ENCODE data around the gene IL36RN.

Gene IL36RN

GRCh38 chr2:113058998-113059960 is at the start of gene IL36RN:
Gene IL36RN, plus strand, starts transcription at chr2:113059198. Its CDS starts 241 bp downstream, at chr2:113059439.
- no peak for DNase-seq (ENCODE audit: low read depth, low spot score)
- Histone ChIP-seq H3K9ac (ENCODE audit: insufficient read length) (no peak within 1 kb of the TSS), H3K4me3 (no peak within 1 kb of the TSS), H3K9me3 (ENCODE audit: low read depth, low read length) (no peaks in the 10 kb centered on the region), H3K27ac (no peak within 1 kb of the TSS), H3K36me3 (ENCODE audit: insufficient read depth, low read length) (no peaks in the 10 kb centered on the region)
- no peak for TF ChIP-seq EZH2 (IDR thresholded peaks at IDR 0.05)
- no peak for TF ChIP-seq FOXP2 (optimal IDR thresholded peaks at IDR 0.05; ENCODE audit: control extremely low read depth, extremely low read length, insufficient read depth)
- TF ChIP-seq POLR2AphosphoS5 (IDR thresholded peaks at IDR 0.05; ENCODE audit: borderline replicate concordance, low read depth, low read length): no peak

GRCh38 chr2:113009622-113010021 is 49.4 kb upstream of the IL36RN start:
- Histone ChIP-seq H3K36me3 (ENCODE audit: insufficient read depth, low read length) (no peaks in the 10 kb centered on the region), H3K27ac (no peak overlapping the region), H3K9ac (ENCODE audit: insufficient read length) (no peak overlapping the region), H3K4me3 (no peak overlapping the region), H3K9me3 (ENCODE audit: low read depth, low read length) (no peaks in the 10 kb centered on the region)
- DNase-seq (ENCODE audit: low read depth, low spot score): no peak
- TF ChIP-seq FOXP2 (optimal IDR thresholded peaks at IDR 0.05; ENCODE audit: control extremely low read depth, extremely low read length, insufficient read depth) (no peak), EZH2 (IDR thresholded peaks at IDR 0.05) (no peak), POLR2AphosphoS5 (IDR thresholded peaks at IDR 0.05; ENCODE audit: borderline replicate concordance, low read depth, low read length) (no peak)

GRCh38 chr2:113010088-113010487 is 48.9 kb upstream of the IL36RN start:
- TF ChIP-seq POLR2AphosphoS5 (IDR thresholded peaks at IDR 0.05; ENCODE audit: borderline replicate concordance, low read depth, low read length) (no peak), EZH2 (IDR thresholded peaks at IDR 0.05) (no peak), FOXP2 (optimal IDR thresholded peaks at IDR 0.05; ENCODE audit: control extremely low read depth, extremely low read length, insufficient read depth) (no peak)

GRCh38 chr2:113011108-113011507 is 47.9 kb upstream of the IL36RN start:
- Histone ChIP-seq H3K4me3 (no peak overlapping the region), H3K9me3 (ENCODE audit: low read depth, low read length) (no peaks in the 10 kb centered on the region), H3K27ac (no peak overlapping the region), H3K9ac (ENCODE audit: insufficient read length) (no peak overlapping the region), H3K36me3 (ENCODE audit: insufficient read depth, low read length) (no peaks in the 10 kb centered on the region)
- DNase-seq (ENCODE audit: low read depth, low spot score): no peak
- TF ChIP-seq EZH2 (IDR thresholded peaks at IDR 0.05) (no peak), FOXP2 (optimal IDR thresholded peaks at IDR 0.05; ENCODE audit: control extremely low read depth, extremely low read length, insufficient read depth) (no peak), POLR2AphosphoS5 (IDR thresholded peaks at IDR 0.05; ENCODE audit: borderline replicate concordance, low read depth, low read length) (no peak)

More at GRCh38 chr2:113010088-113010487, 48.9 kb upstream of the IL36RN start:
- no peak overlapping the region for H3K9ac ChIP-seq (ENCODE audit: insufficient read length)
- no peak for DNase-seq (ENCODE audit: low read depth, low spot score)
- no peak overlapping the region for H3K27ac ChIP-seq
- no peaks in the 10 kb centered on the region for H3K9me3 ChIP-seq (ENCODE audit: low read depth, low read length)
- no peaks in the 10 kb centered on the region for H3K36me3 ChIP-seq (ENCODE audit: insufficient read depth, low read length)
- H3K4me3 ChIP-seq: no peak overlapping the region

GRCh38 chr2:113012436-113013335 is 46.3 kb upstream of the IL36RN start:
- H3K9me3 ChIP-seq (ENCODE audit: low read depth, low read length): no peaks in the 10 kb centered on the region
- TF ChIP-seq FOXP2 (optimal IDR thresholded peaks at IDR 0.05; ENCODE audit: control extremely low read depth, extremely low read length, insufficient read depth): no peak
- TF ChIP-seq EZH2 (IDR thresholded peaks at IDR 0.05): no peak
- no peak for TF ChIP-seq POLR2AphosphoS5 (IDR thresholded peaks at IDR 0.05; ENCODE audit: borderline replicate concordance, low read depth, low read length)
- no peak overlapping the region for H3K9ac ChIP-seq (ENCODE audit: insufficient read length)
- no peak for DNase-seq (ENCODE audit: low read depth, low spot score)
- H3K4me3 ChIP-seq: no peak overlapping the region
- H3K27ac ChIP-seq: no peak overlapping the region
- H3K36me3 ChIP-seq (ENCODE audit: insufficient read depth, low read length): no peaks in the 10 kb centered on the region

GRCh38 chr2:113013336-113013661 is 45.7 kb upstream of the IL36RN start:
- H3K9me3 ChIP-seq (ENCODE audit: low read depth, low read length): no peaks in the 10 kb centered on the region
- TF ChIP-seq FOXP2 (optimal IDR thresholded peaks at IDR 0.05; ENCODE audit: control extremely low read depth, extremely low read length, insufficient read depth) (no peak), EZH2 (IDR thresholded peaks at IDR 0.05) (no peak), POLR2AphosphoS5 (IDR thresholded peaks at IDR 0.05; ENCODE audit: borderline replicate concordance, low read depth, low read length) (no peak)
- no peak overlapping the region for H3K9ac ChIP-seq (ENCODE audit: insufficient read length)
- H3K4me3 ChIP-seq: no peak overlapping the region
- no peak overlapping the region for H3K27ac ChIP-seq
- DNase-seq (ENCODE audit: low read depth, low spot score): no peak
- H3K36me3 ChIP-seq (ENCODE audit: insufficient read depth, low read length): no peaks in the 10 kb centered on the region

- Histone ChIP-seq H3K36me3 (ENCODE audit: insufficient read depth, low read length) (no peaks in the 10 kb centered on the region), H3K9me3 (ENCODE audit: low read depth, low read length) (no peaks in the 10 kb centered on the region), H3K4me3 (no peak overlapping the region), H3K9ac (ENCODE audit: insufficient read length) (no peak overlapping the region), H3K27ac (no peak overlapping the region)
- no peak for DNase-seq (ENCODE audit: low read depth, low spot score)
- TF ChIP-seq POLR2AphosphoS5 (IDR thresholded peaks at IDR 0.05; ENCODE audit: borderline replicate concordance, low read depth, low read length) (no peak), FOXP2 (optimal IDR thresholded peaks at IDR 0.05; ENCODE audit: control extremely low read depth, extremely low read length, insufficient read depth) (no peak), EZH2 (IDR thresholded peaks at IDR 0.05) (no peak)
These were observed 44.9 kb upstream of the IL36RN start for GRCh38 chr2:113014067-113014466.

- Histone ChIP-seq H3K9me3 (ENCODE audit: low read depth, low read length) (no peaks in the 10 kb centered on the region), H3K27ac (no peak overlapping the region), H3K36me3 (ENCODE audit: insufficient read depth, low read length) (no peaks in the 10 kb centered on the region), H3K9ac (ENCODE audit: insufficient read length) (no peak overlapping the region), H3K4me3 (no peak overlapping the region)
- no peak for TF ChIP-seq EZH2 (IDR thresholded peaks at IDR 0.05)
- TF ChIP-seq FOXP2 (optimal IDR thresholded peaks at IDR 0.05; ENCODE audit: control extremely low read depth, extremely low read length, insufficient read depth): no peak
- no peak for TF ChIP-seq POLR2AphosphoS5 (IDR thresholded peaks at IDR 0.05; ENCODE audit: borderline replicate concordance, low read depth, low read length)
- no peak for DNase-seq (ENCODE audit: low read depth, low spot score)
These were observed 44.0 kb upstream of the IL36RN start for GRCh38 chr2:113015042-113015441.

All from SK-N-MC (cell line).